B cell (primary cell): Measurements from ENCODE around the gene AK1. TPM values are rescaled to one million over a fixed set of nuclear protein-coding genes. Genes with fewer than 3 reads are reported as not detected.

ENCODE experiments used
- ATAC-seq: fragments of 200-7000 bp; cut with Tn5 transposase; one replicate; pipeline ENCODE4 v1.10.0; 2021; ENCODE audit warnings: low read depth, mild to moderate bottlenecking, moderate number of reproducible peaks, moderate library complexity
- CTCF ChIA-PET: fragments of 350-600 bp; sonication (Branson Sonifier 250); formaldehyde crosslinking; loops from one replicate; lab custom pipeline; 2021; ENCODE audit warnings: antibody characterized with exemption, inconsistent platforms; lab: Charles Lee
- POLR2A ChIA-PET: fragments of 350-600 bp; sonication (Branson Sonifier 250); formaldehyde crosslinking; loops from one replicate; lab custom pipeline; 2021; ENCODE audit warnings: antibody characterized with exemption; lab: Charles Lee
- DNase-seq: peaks from one replicate; pipeline ENCODE4 v3.0.0; 2013
- H2AFZ ChIP-seq: 2 replicates; pipeline ENCODE4 v1.6.1; 2012; ENCODE audit warnings: mild to moderate bottlenecking, low read depth, low read length; ENCODE audit not compliant: insufficient read depth, poor library complexity, severe bottlenecking
- H3K27ac ChIP-seq, 2 donors: 1 replicate in 1 of 2; 2 replicates in 1 of 2; pipeline ENCODE4 v1.5.1; 2012 to 2013; ENCODE audit warnings: low read length in 2 of 2, mild to moderate bottlenecking in 2 of 2, moderate library complexity in 1 of 2
- H3K27me3 ChIP-seq, 4 experiments: fragments of 200-600 bp in 1 of 4; sonication (generic) in 1 of 4; replicated peaks in 1 of 4; 1 replicate in 2 of 4; 2 replicates in 2 of 4; pipeline versions ENCODE4 v1.6.1 to v1.7.0; 2013 to 2016; ENCODE audit warnings: low read length in 3 of 4, mild to moderate bottlenecking in 2 of 4, mixed read lengths in 1 of 4, moderate library complexity in 1 of 4; ENCODE audit not compliant: insufficient read depth in 4 of 4, control insufficient read depth in 3 of 4; ENCODE audit errors: control extremely low read depth in 1 of 4
- H3K36me3 ChIP-seq, 2 experiments: replicated peaks in 1 of 2; 1 replicate in 1 of 2; 2 replicates in 1 of 2; pipeline versions ENCODE4 v1.6.1 to v1.7.1; 2013; ENCODE audit warnings: low read length in 1 of 2; ENCODE audit not compliant: insufficient read depth in 2 of 2, control insufficient read depth in 1 of 2; ENCODE audit errors: control extremely low read depth in 1 of 2, extremely low read depth in 1 of 2
- H3K4me1 ChIP-seq, 2 donors: fragments of 200-600 bp in 1 of 2; sonication (generic) in 1 of 2; 1 replicate in 1 of 2; 2 replicates in 1 of 2; pipeline versions ENCODE4 v1.5.1 to v1.6.1; 2013 to 2017; ENCODE audit warnings: low read length in 2 of 2; ENCODE audit not compliant: control insufficient read depth in 2 of 2, insufficient read depth in 2 of 2
- H3K4me2 ChIP-seq: replicated peaks from 2 replicates; pipeline ENCODE3; 2012; ENCODE audit warnings: mild to moderate bottlenecking, low read depth, low read length; ENCODE audit not compliant: poor library complexity, severe bottlenecking
- H3K4me3 ChIP-seq, 5 experiments: fragments of 200-600 bp in 1 of 5; sonication (generic) in 1 of 5; 1 replicate in 3 of 5; 2 replicates in 2 of 5; pipeline versions ENCODE4 v1.5.1 to v1.7.0; 2011 to 2016; ENCODE audit warnings: low read length in 4 of 5, mild to moderate bottlenecking in 4 of 5, low read depth in 2 of 5, control low read depth in 1 of 5, moderate library complexity in 1 of 5; ENCODE audit not compliant: insufficient read depth in 1 of 5; ENCODE audit errors: control extremely low read depth in 1 of 5, extremely low read depth in 1 of 5
- H3K79me2 ChIP-seq: fragments of 200-600 bp; sonication (generic); one replicate; pipeline ENCODE4 v1.6.0; 2016; ENCODE audit warnings: low read length; ENCODE audit not compliant: control insufficient read depth, insufficient read depth
- H3K9ac ChIP-seq: fragments of 200-600 bp; sonication (generic); 2 replicates; pipeline ENCODE4 v1.6.1; 2017; ENCODE audit warnings: mild to moderate bottlenecking, low read length, moderate library complexity
- H3K9me3 ChIP-seq, 3 donors: one replicate each; pipeline versions ENCODE4 v1.6.1 to v1.7.1; 2013; ENCODE audit warnings: low read length in 2 of 3; ENCODE audit not compliant: control insufficient read depth in 2 of 3, insufficient read depth in 1 of 3; ENCODE audit errors: control extremely low read depth in 1 of 3
- H4K20me1 ChIP-seq: 2 replicates; pipeline ENCODE4 v1.6.0; 2012; ENCODE audit warnings: mild to moderate bottlenecking, low read length; ENCODE audit not compliant: insufficient read depth, control insufficient read depth, poor library complexity, severe bottlenecking
- H3K27ac Mint-ChIP-seq: one replicate; pipeline ENCODE4 v1.8.0; 2021; ENCODE audit warnings: mixed read lengths
- H3K27me3 Mint-ChIP-seq: one replicate; pipeline ENCODE4 v1.8.0; 2021; ENCODE audit warnings: mixed read lengths
- H3K4me1 Mint-ChIP-seq: one replicate; pipeline ENCODE4 v1.8.0; 2021; ENCODE audit warnings: mixed read lengths
- H3K4me3 Mint-ChIP-seq: one replicate; pipeline ENCODE4 v1.8.0; 2021; ENCODE audit warnings: mixed read lengths
- H3K9me3 Mint-ChIP-seq: one replicate; pipeline ENCODE4 v1.8.0; 2022; ENCODE audit warnings: mixed read lengths; ENCODE audit not compliant: insufficient read depth
- CTCF ChIP-seq: fragments of 200-600 bp; IDR thresholded peaks from one replicate; pipeline ENCODE4 v1.8.0; 2022; ENCODE audit warnings: antibody characterized with exemption, mild to moderate bottlenecking
- EZH2 ChIP-seq: IDR thresholded peaks from 2 replicates; pipeline ENCODE4 v1.6.1; 2012; ENCODE audit warnings: borderline replicate concordance, low read depth, mild to moderate bottlenecking, moderate library complexity, low read length; ENCODE audit not compliant: insufficient read depth, poor library complexity, severe bottlenecking
- WGBS: methylation state at CpG from one replicate; pipeline ENCODE4 v1.1.5; 2013; ENCODE audit warnings: missing lambda C conversion rate; ENCODE audit not compliant: insufficient coverage; 5-methylcytosine and 5-hydroxymethylcytosine counted together
- intact Hi-C: fragments of 100-400 bp; cut with micrococcal nuclease; formaldehyde crosslinking; loops from one replicate; pipeline ENCODE4 v1.10.0; 2022
- polyA plus RNA-seq: library from polyadenylated mRNA; depleted of rRNA; stranded (reverse); fragments of >200 nt; gene quantifications from 2 replicates; pipeline ENCODE4 v1.2.3, GENCODE V29; 2012
- total RNA-seq, 2 donors: library from RNA; stranded (reverse); fragments of 120-200 nt in 1 of 2; gene quantifications; 1 replicate in 1 of 2; 2 replicates in 1 of 2; pipeline versions ENCODE4 v1.2.3 to v1.2.4, GENCODE V29; 2013 to 2022

AK1 gene
- total and polyA plus RNA-seq, 2 donors (not counting 1 experiment from before 2014, with no cell fraction given) = 28.0 to 31.8 TPM

DNA sequence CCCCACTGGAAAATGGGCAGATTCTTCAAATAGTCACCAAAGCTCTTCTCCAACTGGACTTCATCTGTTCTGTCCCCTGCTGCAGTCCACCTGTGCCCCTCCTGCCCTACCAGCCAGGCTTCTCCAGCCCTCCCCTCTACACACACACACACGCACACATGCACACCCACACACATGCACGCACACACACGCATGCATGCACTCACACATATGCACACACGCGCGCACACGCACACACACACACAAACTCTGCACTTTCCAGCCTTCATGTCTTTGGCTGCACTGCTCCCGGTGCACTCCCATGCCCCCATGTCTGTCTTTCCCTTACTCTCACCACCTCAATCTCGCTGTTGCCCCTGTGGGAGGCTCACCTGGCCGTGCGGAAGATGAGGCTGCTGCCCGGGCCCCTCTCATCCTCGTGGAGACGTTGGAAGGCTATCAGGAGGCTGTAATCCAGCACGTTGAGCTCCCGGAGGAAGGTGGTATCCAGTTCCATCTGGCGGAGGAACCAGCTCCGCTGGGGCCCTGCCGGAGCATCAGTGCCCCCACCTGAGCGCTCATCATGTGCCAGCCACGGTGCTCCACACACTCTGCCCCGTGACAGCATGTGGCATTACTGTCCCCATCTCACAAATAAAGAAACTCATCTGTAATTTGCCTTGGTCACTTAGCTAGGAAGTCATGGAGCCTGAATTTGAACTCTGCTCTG, 47.4 kb upstream of the AK1 start:
- no peak overlapping the region for H2AFZ ChIP-seq
- peaks cover 23% of the 10 kb centered on the region for H3K79me2 ChIP-seq
- H3K9me3 ChIP-seq = peaks cover 0 to 3% (median 0%) of the 10 kb centered on the region in 3 donors
- ATAC-seq (no peak), DNase-seq (no peak)
- TF ChIP-seq EZH2 (no peak), CTCF (no peak)
- no peaks in the 10 kb centered on the region for H3K36me3 ChIP-seq
- POLR2A ChIA-PET = interaction anchor here (0.5 to 0.6 kb wide), 2 partner anchors 128 to 155 kb away, joined by 3 read pairs; no protein-coding TSS in a partner anchor
- H4K20me1 ChIP-seq = no peaks in the 10 kb centered on the region
- H3K9me3 Mint-ChIP-seq = no peaks in the 10 kb centered on the region
- no peak overlapping the region for H3K4me3 ChIP-seq
- H3K4me2 ChIP-seq = no peak overlapping the region
- H3K27ac Mint-ChIP-seq = peak overlapping the region; percentile 57
- no peak overlapping the region for H3K4me3 Mint-ChIP-seq
- peaks cover 14% of the 10 kb centered on the region for H3K27me3 Mint-ChIP-seq
- peaks cover 0 to 44% (median 13%) of the 10 kb centered on the region in 4 experiments for H3K27me3 ChIP-seq
- intact Hi-C loops = loop anchor here (5.0 kb wide), 2 partner anchors 333 to 713 kb away; no protein-coding TSS in a partner anchor
- 93% methylated on average over 22 of the region's 22 CpGs for WGBS
- H3K4me1 ChIP-seq = peaks cover 28 to 35% of the 10 kb centered on the region in 2 donors
- CTCF ChIA-PET = interaction anchor here (0.7 to 17.3 kb wide), 3 partner anchors 57 to 1151 kb away, joined by 3 to 237 read pairs (median 80); no protein-coding TSS in a partner anchor
- no peak overlapping the region for H3K9ac ChIP-seq
- peaks cover 31% of the 10 kb centered on the region for H3K4me1 Mint-ChIP-seq
- no peak overlapping the region for H3K27ac ChIP-seq

- Histone ChIP-seq H3K27ac (no peak overlapping the region), H4K20me1 (no peaks in the 10 kb centered on the region), H3K9ac (no peak overlapping the region), H3K9me3 (peaks cover 0 to 3% (median 0%) of the 10 kb centered on the region in 3 donors), H3K36me3 (no peaks in the 10 kb centered on the region), H2AFZ (no peak overlapping the region), H3K4me3 (no peak overlapping the region), H3K4me1 (peaks cover 33 to 44% of the 10 kb centered on the region in 2 donors), H3K27me3 (peaks cover 0 to 38% (median 12%) of the 10 kb centered on the region in 4 experiments), H3K79me2 (peaks cover 33% of the 10 kb centered on the region), H3K4me2 (no peak overlapping the region)
- peaks cover 14% of the 10 kb centered on the region for H3K27me3 Mint-ChIP-seq
- 97% methylated on average over 7 of the region's 8 CpGs for WGBS
- DNase-seq (no peak), ATAC-seq (no peak)
- POLR2A ChIA-PET = interaction anchor here (0.7 to 0.9 kb wide), 4 partner anchors 20 to 432 kb away, joined by 5 to 8 read pairs (median 6); no protein-coding TSS in a partner anchor
- TF ChIP-seq EZH2 (no peak), CTCF (no peak)
- H3K9me3 Mint-ChIP-seq = no peaks in the 10 kb centered on the region
- H3K4me3 Mint-ChIP-seq = no peak overlapping the region
- H3K27ac Mint-ChIP-seq = no peak overlapping the region
- intact Hi-C loops = loop anchor here (5.0 kb wide), 2 partner anchors 331 to 711 kb away; no protein-coding TSS in a partner anchor
- CTCF ChIA-PET = interaction anchor here (1.3 to 17.3 kb wide), 7 partner anchors 41 to 334 kb away, joined by 4 to 237 read pairs (median 34); partner anchors contain the start of genes CDK9, FPGS and TOR2A
- H3K4me1 Mint-ChIP-seq = peaks cover 34% of the 10 kb centered on the region
Observed at GRCh38 chr9:127923771-127924170, 46.3 kb upstream of the AK1 start.
